Measurements from ENCODE around the gene STX18.
"Not testable (repeated sequence)": the region's sequence is repeated elsewhere in the genome, so short reads cannot be mapped to it uniquely, and the experiment has no call there.

STX18 gene

GRCh38 chr4:4425696-4426095 lies 116.2 kb downstream of the STX18 start:
- no peak for DNase-seq (ENCODE audit: low spot score in 2 of 2)
- Mint-ChIP-seq H3K9me3 (no peaks in the 10 kb centered on the region), H3K36me3 (peaks cover 41% of the 10 kb centered on the region), H3K27me3 (no peaks in the 10 kb centered on the region), H3K27ac (no peak overlapping the region), H3K4me1 (no peaks in the 10 kb centered on the region), H3K4me3 (no peak overlapping the region)
- no peak for ATAC-seq (ENCODE audit: low read depth)

GRCh38 chr4:4425119-4425690 lies 116.6 kb downstream of the STX18 start:
- no peak for ATAC-seq (ENCODE audit: low read depth)

GRCh38 chr4:4424499-4425115 lies 117.2 kb downstream of the STX18 start:
- H3K4me1 Mint-ChIP-seq, result no peaks in the 10 kb centered on the region
- no peaks in the 10 kb centered on the region for H3K27me3 Mint-ChIP-seq
- peaks cover 48% of the 10 kb centered on the region for H3K36me3 Mint-ChIP-seq
- ATAC-seq (ENCODE audit: low read depth) (no peak), DNase-seq (ENCODE audit: low spot score in 2 of 2) (no peak)
- H3K9me3 Mint-ChIP-seq, result no peaks in the 10 kb centered on the region
- H3K27ac Mint-ChIP-seq, result no peak overlapping the region
- H3K4me3 Mint-ChIP-seq, result no peak overlapping the region

More at GRCh38 chr4:4425119-4425690, 116.6 kb downstream of the STX18 start:
- H3K4me1 Mint-ChIP-seq, result no peaks in the 10 kb centered on the region
- H3K27me3 Mint-ChIP-seq, result no peaks in the 10 kb centered on the region
- no peaks in the 10 kb centered on the region for H3K9me3 Mint-ChIP-seq
- no peak overlapping the region for H3K4me3 Mint-ChIP-seq
- DNase-seq (ENCODE audit: low spot score in 2 of 2), result no peak
- H3K27ac Mint-ChIP-seq, result no peak overlapping the region
- peaks cover 43% of the 10 kb centered on the region for H3K36me3 Mint-ChIP-seq

- H3K27me3 Mint-ChIP-seq, result no peaks in the 10 kb centered on the region
- H3K36me3 Mint-ChIP-seq, result peaks cover 51% of the 10 kb centered on the region
- no peak overlapping the region for H3K4me3 Mint-ChIP-seq
- no peaks in the 10 kb centered on the region for H3K9me3 Mint-ChIP-seq
- H3K27ac Mint-ChIP-seq, result no peak overlapping the region
- no peak for DNase-seq (ENCODE audit: low spot score in 2 of 2)
- H3K4me1 Mint-ChIP-seq, result no peaks in the 10 kb centered on the region
- ATAC-seq (ENCODE audit: low read depth), result no peak
Observed at GRCh38 chr4:4423706-4424498, 117.9 kb downstream of the STX18 start.

- H3K27ac Mint-ChIP-seq, result no peak overlapping the region
- peaks cover 56% of the 10 kb centered on the region for H3K36me3 Mint-ChIP-seq
- ATAC-seq (ENCODE audit: low read depth) (no peak), DNase-seq (ENCODE audit: low spot score in 2 of 2) (no peak)
- H3K4me1 Mint-ChIP-seq, result no peaks in the 10 kb centered on the region
- H3K27me3 Mint-ChIP-seq, result no peaks in the 10 kb centered on the region
- no peaks in the 10 kb centered on the region for H3K9me3 Mint-ChIP-seq
- no peak overlapping the region for H3K4me3 Mint-ChIP-seq
Observed at GRCh38 chr4:4422856-4423499, 118.9 kb downstream of the STX18 start.

GRCh38 chr4:4422117-4422516 lies 119.7 kb downstream of the STX18 start:
- not testable (repeated sequence) for ATAC-seq (ENCODE audit: low read depth); H3K27ac Mint-ChIP-seq; H3K4me3 Mint-ChIP-seq; H3K9me3 Mint-ChIP-seq; H3K4me1 Mint-ChIP-seq; H3K27me3 Mint-ChIP-seq; DNase-seq (ENCODE audit: low spot score in 2 of 2)
- peaks cover 59% of the 10 kb centered on the region for H3K36me3 Mint-ChIP-seq

GRCh38 chr4:4421356-4421755 lies 120.5 kb downstream of the STX18 start:
- no peak overlapping the region for H3K27ac Mint-ChIP-seq
- H3K27me3 Mint-ChIP-seq, result no peaks in the 10 kb centered on the region
- no peaks in the 10 kb centered on the region for H3K4me1 Mint-ChIP-seq
- peaks cover 60% of the 10 kb centered on the region for H3K36me3 Mint-ChIP-seq
- no peak overlapping the region for H3K4me3 Mint-ChIP-seq
- ATAC-seq (ENCODE audit: low read depth) (no peak), DNase-seq (ENCODE audit: low spot score in 2 of 2) (no peak)
- peaks cover 3% of the 10 kb centered on the region for H3K9me3 Mint-ChIP-seq

GRCh38 chr4:4420421-4420820 lies 121.4 kb downstream of the STX18 start:
- H3K4me3 Mint-ChIP-seq, result no peak overlapping the region
- peaks cover 3% of the 10 kb centered on the region for H3K9me3 Mint-ChIP-seq
- H3K36me3 Mint-ChIP-seq, result peaks cover 60% of the 10 kb centered on the region
- H3K27me3 Mint-ChIP-seq, result no peaks in the 10 kb centered on the region
- no peaks in the 10 kb centered on the region for H3K4me1 Mint-ChIP-seq
- no peak overlapping the region for H3K27ac Mint-ChIP-seq
- ATAC-seq (ENCODE audit: low read depth), result no peak
- DNase-seq (ENCODE audit: low spot score in 2 of 2), result no peak

GRCh38 chr4:4419896-4420295 lies 122.0 kb downstream of the STX18 start:
- Mint-ChIP-seq H3K4me3 (no peak overlapping the region), H3K27me3 (no peaks in the 10 kb centered on the region), H3K36me3 (peaks cover 60% of the 10 kb centered on the region), H3K9me3 (peaks cover 3% of the 10 kb centered on the region), H3K27ac (no peak overlapping the region), H3K4me1 (no peaks in the 10 kb centered on the region)
- DNase-seq (ENCODE audit: low spot score in 2 of 2) (no peak), ATAC-seq (ENCODE audit: low read depth) (no peak)

- ATAC-seq (ENCODE audit: low read depth) (no peak), DNase-seq (ENCODE audit: low spot score in 2 of 2) (no peak)
- Mint-ChIP-seq H3K27ac (no peak overlapping the region), H3K27me3 (no peaks in the 10 kb centered on the region), H3K4me1 (no peaks in the 10 kb centered on the region), H3K9me3 (peaks cover 3% of the 10 kb centered on the region), H3K4me3 (no peak overlapping the region), H3K36me3 (peaks cover 61% of the 10 kb centered on the region)
Observed at GRCh38 chr4:4418676-4419390, 123.0 kb downstream of the STX18 start.

- H3K9me3 Mint-ChIP-seq, result peaks cover 3% of the 10 kb centered on the region
- H3K4me1 Mint-ChIP-seq, result no peaks in the 10 kb centered on the region
- DNase-seq (ENCODE audit: low spot score in 2 of 2) (no peak), ATAC-seq (ENCODE audit: low read depth) (no peak)
- H3K4me3 Mint-ChIP-seq, result no peak overlapping the region
- peaks cover 54% of the 10 kb centered on the region for H3K36me3 Mint-ChIP-seq
- H3K27me3 Mint-ChIP-seq, result no peaks in the 10 kb centered on the region
- H3K27ac Mint-ChIP-seq, result no peak overlapping the region
Observed at GRCh38 chr4:4417886-4418285, 124.0 kb downstream of the STX18 start.

GRCh38 chr4:4416981-4417380 lies 124.9 kb downstream of the STX18 start:
- H3K27me3 Mint-ChIP-seq, result no peaks in the 10 kb centered on the region
- H3K4me1 Mint-ChIP-seq, result no peaks in the 10 kb centered on the region
- peaks cover 3% of the 10 kb centered on the region for H3K9me3 Mint-ChIP-seq
- H3K27ac Mint-ChIP-seq, result no peak overlapping the region
- H3K36me3 Mint-ChIP-seq, result peaks cover 47% of the 10 kb centered on the region
- DNase-seq (ENCODE audit: low spot score in 2 of 2), result no peak
- no peak for ATAC-seq (ENCODE audit: low read depth)
- H3K4me3 Mint-ChIP-seq, result no peak overlapping the region

- H3K27me3 Mint-ChIP-seq, result no peaks in the 10 kb centered on the region
- no peak overlapping the region for H3K4me3 Mint-ChIP-seq
- H3K27ac Mint-ChIP-seq, result no peak overlapping the region
- ATAC-seq (ENCODE audit: low read depth), result no peak
- no peak for DNase-seq (ENCODE audit: low spot score in 2 of 2)
- H3K4me1 Mint-ChIP-seq, result no peaks in the 10 kb centered on the region
- H3K9me3 Mint-ChIP-seq, result peaks cover 3% of the 10 kb centered on the region
- peaks cover 41% of the 10 kb centered on the region for H3K36me3 Mint-ChIP-seq
Observed at GRCh38 chr4:4415806-4416805, 125.7 kb downstream of the STX18 start.
